ENCODE measurements around the gene RNF151. TPM values are rescaled to one million over a fixed set of nuclear protein-coding genes. Genes with fewer than 3 reads are reported as not detected.
"Not testable (repeated sequence)": the region's sequence is repeated elsewhere in the genome, so short reads cannot be mapped to it uniquely, and the experiment has no call there.

The RNF151 gene
- total RNA-seq, 2 experiments from 2014 or later: not detected

- H4K20me1 ChIP-seq (ENCODE audit: insufficient read depth, low read length): no peaks in the 10 kb centered on the region
- H2AFZ ChIP-seq (ENCODE audit: low read length): no peak overlapping the region
- H3K79me2 ChIP-seq (ENCODE audit: insufficient read depth, low read depth, low read length): no peaks in the 10 kb centered on the region
- no peaks in the 10 kb centered on the region for H3K9me3 ChIP-seq (ENCODE audit: low read length)
- H3K4me3 ChIP-seq (ENCODE audit: low read depth, low read length, poor library complexity, severe bottlenecking): no peak overlapping the region
- no peak for TF ChIP-seq EZH2phosphoT487 (IDR thresholded peaks at IDR 0.05; ENCODE audit: borderline replicate concordance, low read depth, low read length)
- no peak for TF ChIP-seq CTCF (conservative IDR thresholded peaks at IDR 0.05; ENCODE audit: low read length)
- no peaks in the 10 kb centered on the region for H3K9me2 ChIP-seq (ENCODE audit: insufficient read depth, low read length)
- peaks cover 6% of the 10 kb centered on the region for H3K4me1 ChIP-seq (ENCODE audit: insufficient read depth, low read length, poor library complexity, severe bottlenecking)
- no peak overlapping the region for H3K4me2 ChIP-seq (ENCODE audit: low read length)
- intact Hi-C loops (cut with micrococcal nuclease; ENCODE audit: unreplicated experiment): no loop called here
- H3K36me3 ChIP-seq (ENCODE audit: insufficient read depth, low read length): no peaks in the 10 kb centered on the region
- H3K27ac ChIP-seq (ENCODE audit: low read depth, low read length, poor library complexity, severe bottlenecking): no peak overlapping the region
- ChIA-PET CTCF (ENCODE audit: unreplicated experiment) (no interaction called here), POLR2A (no interaction called here)
- DNase-seq (ENCODE audit: low spot score): no peak
- BruUV-seq (replicated peaks): no TSS peak
Observed at GRCh38 chr16:1936945-1937479, 29.6 kb upstream of the RNF151 start.

- POLR2A ChIA-PET: interaction anchor here (0.5 kb wide), 2 partner anchors 10 to 18 kb away, joined by 3 read pairs; no protein-coding TSS in a partner anchor
- no peak for DNase-seq (ENCODE audit: low spot score)
- H2AFZ ChIP-seq (ENCODE audit: low read length): no peak overlapping the region
- no peaks in the 10 kb centered on the region for H3K9me2 ChIP-seq (ENCODE audit: insufficient read depth, low read length)
- H3K79me2 ChIP-seq (ENCODE audit: insufficient read depth, low read depth, low read length): no peaks in the 10 kb centered on the region
- H3K4me3 ChIP-seq (ENCODE audit: low read depth, low read length, poor library complexity, severe bottlenecking): no peak overlapping the region
- H3K4me1 ChIP-seq (ENCODE audit: insufficient read depth, low read length, poor library complexity, severe bottlenecking): peaks cover 13% of the 10 kb centered on the region
- H3K9me3 ChIP-seq (ENCODE audit: low read length): no peaks in the 10 kb centered on the region
- no peak overlapping the region for H3K27ac ChIP-seq (ENCODE audit: low read depth, low read length, poor library complexity, severe bottlenecking)
- H3K4me2 ChIP-seq (ENCODE audit: low read length): no peak overlapping the region
- TF ChIP-seq EZH2phosphoT487 (IDR thresholded peaks at IDR 0.05; ENCODE audit: borderline replicate concordance, low read depth, low read length) (no peak), CTCF (conservative IDR thresholded peaks at IDR 0.05; ENCODE audit: low read length) (no peak)
- H4K20me1 ChIP-seq (ENCODE audit: insufficient read depth, low read length): no peaks in the 10 kb centered on the region
- CTCF ChIA-PET (ENCODE audit: unreplicated experiment): no interaction called here
- intact Hi-C loops (cut with micrococcal nuclease; ENCODE audit: unreplicated experiment): no loop called here
- no peaks in the 10 kb centered on the region for H3K36me3 ChIP-seq (ENCODE audit: insufficient read depth, low read length)
- BruUV-seq (replicated peaks): TSS peak; percentile 62
Observed at GRCh38 chr16:1938316-1938715, 28.3 kb upstream of the RNF151 start.

GRCh38 chr16:1938910-1939309 is 27.7 kb upstream of the RNF151 start:
- Histone ChIP-seq H3K9me3 (ENCODE audit: low read length) (no peaks in the 10 kb centered on the region), H3K4me3 (ENCODE audit: low read depth, low read length, poor library complexity, severe bottlenecking) (no peak overlapping the region), H3K36me3 (ENCODE audit: insufficient read depth, low read length) (no peaks in the 10 kb centered on the region), H3K4me2 (ENCODE audit: low read length) (no peak overlapping the region), H3K27ac (ENCODE audit: low read depth, low read length, poor library complexity, severe bottlenecking) (no peak overlapping the region), H3K4me1 (ENCODE audit: insufficient read depth, low read length, poor library complexity, severe bottlenecking) (peaks cover 18% of the 10 kb centered on the region), H2AFZ (ENCODE audit: low read length) (no peak overlapping the region), H3K9me2 (ENCODE audit: insufficient read depth, low read length) (no peaks in the 10 kb centered on the region), H3K79me2 (ENCODE audit: insufficient read depth, low read depth, low read length) (no peaks in the 10 kb centered on the region), H4K20me1 (ENCODE audit: insufficient read depth, low read length) (no peaks in the 10 kb centered on the region)
- ChIA-PET POLR2A (interaction anchor here (0.5 kb wide), 2 partner anchors 9 to 17 kb away, joined by 3 read pairs; no protein-coding TSS in a partner anchor), CTCF (ENCODE audit: unreplicated experiment) (no interaction called here)
- no peak for DNase-seq (ENCODE audit: low spot score)
- intact Hi-C loops (cut with micrococcal nuclease; ENCODE audit: unreplicated experiment): no loop called here
- no TSS peak for BruUV-seq (replicated peaks)
- TF ChIP-seq CTCF (conservative IDR thresholded peaks at IDR 0.05; ENCODE audit: low read length) (no peak), EZH2phosphoT487 (IDR thresholded peaks at IDR 0.05; ENCODE audit: borderline replicate concordance, low read depth, low read length) (no peak)

GRCh38 chr16:1939833-1940232 is 26.8 kb upstream of the RNF151 start:
- ChIA-PET CTCF (ENCODE audit: unreplicated experiment) (interaction anchor here (0.6 kb wide), 1 partner anchor 85 kb away, joined by 4 read pairs; no protein-coding TSS in a partner anchor), POLR2A (interaction anchor here (0.6 to 0.8 kb wide), 3 partner anchors 9 to 212 kb away, joined by 3 to 4 read pairs (median 3); no protein-coding TSS in a partner anchor)
- not testable (repeated sequence) for H3K79me2 ChIP-seq (ENCODE audit: insufficient read depth, low read depth, low read length); H2AFZ ChIP-seq (ENCODE audit: low read length); H3K36me3 ChIP-seq (ENCODE audit: insufficient read depth, low read length); BruUV-seq (replicated peaks); H3K4me2 ChIP-seq (ENCODE audit: low read length); DNase-seq (ENCODE audit: low spot score); H4K20me1 ChIP-seq (ENCODE audit: insufficient read depth, low read length); H3K4me3 ChIP-seq (ENCODE audit: low read depth, low read length, poor library complexity, severe bottlenecking); H3K9me3 ChIP-seq (ENCODE audit: low read length); H3K27ac ChIP-seq (ENCODE audit: low read depth, low read length, poor library complexity, severe bottlenecking); H3K9me2 ChIP-seq (ENCODE audit: insufficient read depth, low read length)
- intact Hi-C loops (cut with micrococcal nuclease; ENCODE audit: unreplicated experiment): loop anchor here (5.0 kb wide), 1 partner anchor 158 kb away; the partner anchor contains the start of genes NUBP2 and SPSB3
- H3K4me1 ChIP-seq (ENCODE audit: insufficient read depth, low read length, poor library complexity, severe bottlenecking): peaks cover 18% of the 10 kb centered on the region

Measured in OCI-LY7 (cell line).